H1 (cell line): ENCODE results near the gene APBA3. TPM values are rescaled to one million over a fixed set of nuclear protein-coding genes. Genes with fewer than 3 reads are reported as not detected.

Experiments
- BACH1 ChIP-seq: IDR thresholded peaks from 2 replicates; pipeline ENCODE4 v1.6.1; 2012; ENCODE audit warnings: low read length, improper control_type of control experiment
- CHD2 ChIP-seq: IDR thresholded peaks from 2 replicates; pipeline ENCODE4 v1.6.1; 2012; ENCODE audit warnings: low read length, improper control_type of control experiment
- CTBP2 ChIP-seq: IDR thresholded peaks from 2 replicates; pipeline ENCODE4 v1.7.0; 2011; ENCODE audit warnings: borderline replicate concordance, mild to moderate bottlenecking, moderate library complexity, mixed read lengths, low read length; ENCODE audit not compliant: insufficient read depth, insufficient read length
- EP300 ChIP-seq, 2 experiments: IDR thresholded peaks; 1 replicate in 1 of 2; 2 replicates in 1 of 2; pipeline ENCODE4 v1.6.1; 2011 to 2012; ENCODE audit warnings: low read depth in 2 of 2, low read length in 2 of 2, mild to moderate bottlenecking in 2 of 2, borderline replicate concordance in 1 of 2, inconsistent platforms in 1 of 2, moderate library complexity in 1 of 2
- HDAC6 ChIP-seq: IDR thresholded peaks from one replicate; pipeline ENCODE4 v1.7.1; 2012; ENCODE audit warnings: low read depth, mild to moderate bottlenecking, inconsistent platforms, low read length, moderate library complexity
- JUND ChIP-seq: IDR thresholded peaks from 2 replicates; pipeline ENCODE4 v1.6.1; 2011; ENCODE audit warnings: mild to moderate bottlenecking, improper control_type of control experiment, low read length
- KDM4A ChIP-seq: IDR thresholded peaks from one replicate; pipeline ENCODE4 v1.7.1; 2012; ENCODE audit warnings: low read depth, mild to moderate bottlenecking, moderate library complexity, low read length, inconsistent platforms; ENCODE audit not compliant: severe bottlenecking
- NRF1 ChIP-seq: IDR thresholded peaks from 2 replicates; pipeline ENCODE4 v1.6.1; 2011; ENCODE audit warnings: mild to moderate bottlenecking, low read depth, low read length, improper control_type of control experiment
- RBBP5 ChIP-seq: IDR thresholded peaks from 2 replicates; pipeline ENCODE4 v1.7.1; 2012; ENCODE audit warnings: low read depth, mild to moderate bottlenecking, inconsistent platforms, low read length, moderate library complexity, borderline replicate concordance
- ZNF274 ChIP-seq: IDR thresholded peaks from 2 replicates; pipeline ENCODE4 v1.7.0; 2012; ENCODE audit warnings: low read length, borderline replicate concordance; ENCODE audit errors: extremely low read depth
- polyA plus RNA-seq, 7 experiments: library from polyadenylated mRNA; depleted of rRNA in 3 of 7; stranded (reverse) in 5 of 7; unstranded in 2 of 7; fragments of >200 nt in 5 of 7; fragments of 200-250 nt in 2 of 7; gene quantifications; 1 replicate in 5 of 7; 2 replicates in 1 of 7; 4 replicates in 1 of 7; pipeline versions ENCODE4 v1.2.1 to v1.2.3, GENCODE V29; 2011 to 2013; ENCODE audit warnings: missing spikeins in 2 of 7, mixed read lengths in 2 of 7
- total RNA-seq: library from RNA; stranded (reverse); fragmentation: NEBNext Ultra II Directional; extraction: Animal tissue kit (Norgen Biotek cat#: 25700); gene quantifications from 2 replicates; pipeline ENCODE4 v1.2.1, GENCODE V29; 2021
- TF ChIP-seq, protein P1 (sequence below): IDR thresholded peaks from 2 replicates; pipeline ENCODE4 v1.6.1; 2012; ENCODE audit warnings: low read length, inconsistent platforms

APBA3 gene
- total and polyA plus RNA-seq, 2 of the 8 experiments (the other 6 are each of a cell fraction or from before 2014, with no cell fraction given): 21.4 to 36.9 TPM

DNA sequence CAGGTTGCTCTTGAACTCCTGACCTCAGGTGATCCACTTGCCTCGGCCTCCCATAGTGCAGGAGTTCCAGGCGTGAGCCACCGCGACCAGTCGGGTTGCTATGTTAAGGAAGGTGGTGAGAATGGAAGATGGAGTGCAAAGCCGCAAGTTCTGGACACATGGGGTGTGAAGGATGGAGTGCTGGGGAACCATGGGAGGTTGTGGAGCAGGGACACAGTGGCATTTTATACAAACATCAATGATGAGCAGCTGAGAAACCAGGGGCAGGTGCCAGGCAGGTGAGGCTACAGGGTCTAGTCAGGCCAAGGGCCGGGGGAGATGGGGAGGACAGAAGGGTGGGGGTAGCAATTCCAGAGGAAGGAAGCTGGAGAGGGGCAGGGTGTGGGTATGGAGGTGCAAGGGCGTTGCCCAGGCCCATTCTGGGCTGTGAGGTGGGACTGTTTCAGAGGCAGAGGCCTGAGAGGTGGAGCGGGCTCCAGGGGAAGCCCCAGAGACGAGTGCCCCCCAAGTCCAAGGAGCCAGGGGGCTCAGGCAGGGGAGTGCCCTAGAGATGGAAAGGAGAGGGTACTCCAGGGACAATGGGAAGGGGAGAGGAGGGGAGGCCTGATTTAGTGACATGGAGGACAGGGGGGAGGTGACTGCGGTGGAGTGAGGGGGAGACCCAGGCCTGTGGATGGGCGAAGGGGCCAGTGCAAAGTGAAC is 12.5 kb upstream of the APBA3 start (continued):
- TF ChIP-seq CTBP2 (no peak), KDM4A (no peak), CHD2 (no peak), NRF1 (no peak), EP300 (IDR thresholded peaks at IDR 0.05; ENCODE audit: borderline replicate concordance in 1 of 2, low read depth in 2 of 2, low read length in 2 of 2) (no peak), JUND (no peak), HDAC6 (no peak), BACH1 (no peak), RBBP5 (no peak), ZNF274 (no peak)
- TF ChIP-seq, protein P1, sequence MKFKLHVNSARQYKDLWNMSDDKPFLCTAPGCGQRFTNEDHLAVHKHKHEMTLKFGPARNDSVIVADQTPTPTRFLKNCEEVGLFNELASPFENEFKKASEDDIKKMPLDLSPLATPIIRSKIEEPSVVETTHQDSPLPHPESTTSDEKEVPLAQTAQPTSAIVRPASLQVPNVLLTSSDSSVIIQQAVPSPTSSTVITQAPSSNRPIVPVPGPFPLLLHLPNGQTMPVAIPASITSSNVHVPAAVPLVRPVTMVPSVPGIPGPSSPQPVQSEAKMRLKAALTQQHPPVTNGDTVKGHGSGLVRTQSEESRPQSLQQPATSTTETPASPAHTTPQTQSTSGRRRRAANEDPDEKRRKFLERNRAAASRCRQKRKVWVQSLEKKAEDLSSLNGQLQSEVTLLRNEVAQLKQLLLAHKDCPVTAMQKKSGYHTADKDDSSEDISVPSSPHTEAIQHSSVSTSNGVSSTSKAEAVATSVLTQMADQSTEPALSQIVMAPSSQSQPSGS: no peak
